Measurements from ENCODE around the gene TMEM259. TPM values are rescaled to one million over a fixed set of nuclear protein-coding genes. Genes with fewer than 3 reads are reported as not detected.
A peak's percentile ranks its signal among the peaks of the same experiment; 100 is the strongest.

The TMEM259 gene
- total and polyA plus RNA-seq, 9 of the 15 experiments (the other 6 are each of a cell fraction or from before 2014, with no cell fraction given), result 0.52 to 231 (median 63.6) TPM

DNA sequence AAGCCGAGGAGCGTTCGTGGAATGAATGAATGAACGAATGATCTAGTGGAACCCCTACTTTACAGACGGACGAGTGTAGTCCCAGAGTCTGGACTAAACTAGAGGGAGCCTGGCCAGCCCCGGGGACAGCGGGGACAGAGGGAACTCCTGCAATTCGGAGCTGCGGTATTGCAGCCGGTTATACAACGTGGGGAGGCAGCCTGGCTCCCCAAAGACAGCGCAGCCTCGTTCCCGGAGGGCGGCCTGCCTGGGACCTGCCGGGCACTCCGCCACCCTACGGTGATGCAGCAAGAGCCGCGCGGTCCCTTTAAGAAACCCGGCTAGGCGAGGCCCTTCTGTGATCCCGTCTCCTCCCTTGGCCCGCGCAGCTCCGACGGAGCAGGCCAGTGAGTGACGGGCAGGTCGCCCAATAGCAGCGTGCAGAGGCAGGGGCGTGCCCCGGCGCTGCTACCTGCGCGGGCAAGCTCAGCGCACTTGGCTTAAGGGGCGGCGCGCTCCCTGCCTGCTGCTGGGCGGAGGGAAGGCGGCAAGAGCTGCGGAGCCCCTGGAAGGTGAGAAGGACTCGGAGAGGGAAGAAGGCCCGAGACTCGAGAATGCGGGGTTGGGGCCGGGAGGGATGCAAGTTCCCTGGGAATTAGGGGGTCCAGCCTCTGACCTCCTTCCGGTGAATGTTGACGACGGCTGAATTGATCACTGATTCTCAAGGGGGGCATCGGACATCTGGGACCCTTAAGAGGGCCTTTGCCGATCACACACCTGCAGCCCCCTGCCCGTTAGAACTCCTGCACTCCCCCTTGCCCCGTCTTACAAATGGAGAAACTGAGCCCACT lies 18.9 kb upstream of the TMEM259 start, which contains the start of gene ABCA7 (continued):
- TF ChIP-seq, protein P1, sequence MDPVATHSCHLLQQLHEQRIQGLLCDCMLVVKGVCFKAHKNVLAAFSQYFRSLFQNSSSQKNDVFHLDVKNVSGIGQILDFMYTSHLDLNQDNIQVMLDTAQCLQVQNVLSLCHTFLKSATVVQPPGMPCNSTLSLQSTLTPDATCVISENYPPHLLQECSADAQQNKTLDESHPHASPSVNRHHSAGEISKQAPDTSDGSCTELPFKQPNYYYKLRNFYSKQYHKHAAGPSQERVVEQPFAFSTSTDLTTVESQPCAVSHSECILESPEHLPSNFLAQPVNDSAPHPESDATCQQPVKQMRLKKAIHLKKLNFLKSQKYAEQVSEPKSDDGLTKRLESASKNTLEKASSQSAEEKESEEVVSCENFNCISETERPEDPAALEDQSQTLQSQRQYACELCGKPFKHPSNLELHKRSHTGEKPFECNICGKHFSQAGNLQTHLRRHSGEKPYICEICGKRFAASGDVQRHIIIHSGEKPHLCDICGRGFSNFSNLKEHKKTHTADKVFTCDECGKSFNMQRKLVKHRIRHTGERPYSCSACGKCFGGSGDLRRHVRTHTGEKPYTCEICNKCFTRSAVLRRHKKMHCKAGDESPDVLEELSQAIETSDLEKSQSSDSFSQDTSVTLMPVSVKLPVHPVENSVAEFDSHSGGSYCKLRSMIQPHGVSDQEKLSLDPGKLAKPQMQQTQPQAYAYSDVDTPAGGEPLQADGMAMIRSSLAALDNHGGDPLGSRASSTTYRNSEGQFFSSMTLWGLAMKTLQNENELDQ (CRISPR knock-in tag; IDR thresholded peaks at IDR 0.05; ENCODE audit: borderline replicate concordance), result no peak
- TF ChIP-seq FOSL1 (tag; conservative IDR thresholded peaks at IDR 0.05), result no peak
- TF ChIP-seq ESRRA (IDR thresholded peaks at IDR 0.05; ENCODE audit: borderline replicate concordance, low read depth), result peak; percentile 54; the same call in 1 of the 2 replicates
- TF ChIP-seq NFE2L1 (tag; IDR thresholded peaks at IDR 0.05; ENCODE audit: borderline replicate concordance, low read depth), result no peak
- TF ChIP-seq TARDBP (IDR thresholded peaks at IDR 0.05), result no peak; the same call in 1 of the 2 replicates
- no peak for TF ChIP-seq GTF2F1 (IDR thresholded peaks at IDR 0.05; ENCODE audit: low read depth, low read length)
- TF ChIP-seq, protein P2, sequence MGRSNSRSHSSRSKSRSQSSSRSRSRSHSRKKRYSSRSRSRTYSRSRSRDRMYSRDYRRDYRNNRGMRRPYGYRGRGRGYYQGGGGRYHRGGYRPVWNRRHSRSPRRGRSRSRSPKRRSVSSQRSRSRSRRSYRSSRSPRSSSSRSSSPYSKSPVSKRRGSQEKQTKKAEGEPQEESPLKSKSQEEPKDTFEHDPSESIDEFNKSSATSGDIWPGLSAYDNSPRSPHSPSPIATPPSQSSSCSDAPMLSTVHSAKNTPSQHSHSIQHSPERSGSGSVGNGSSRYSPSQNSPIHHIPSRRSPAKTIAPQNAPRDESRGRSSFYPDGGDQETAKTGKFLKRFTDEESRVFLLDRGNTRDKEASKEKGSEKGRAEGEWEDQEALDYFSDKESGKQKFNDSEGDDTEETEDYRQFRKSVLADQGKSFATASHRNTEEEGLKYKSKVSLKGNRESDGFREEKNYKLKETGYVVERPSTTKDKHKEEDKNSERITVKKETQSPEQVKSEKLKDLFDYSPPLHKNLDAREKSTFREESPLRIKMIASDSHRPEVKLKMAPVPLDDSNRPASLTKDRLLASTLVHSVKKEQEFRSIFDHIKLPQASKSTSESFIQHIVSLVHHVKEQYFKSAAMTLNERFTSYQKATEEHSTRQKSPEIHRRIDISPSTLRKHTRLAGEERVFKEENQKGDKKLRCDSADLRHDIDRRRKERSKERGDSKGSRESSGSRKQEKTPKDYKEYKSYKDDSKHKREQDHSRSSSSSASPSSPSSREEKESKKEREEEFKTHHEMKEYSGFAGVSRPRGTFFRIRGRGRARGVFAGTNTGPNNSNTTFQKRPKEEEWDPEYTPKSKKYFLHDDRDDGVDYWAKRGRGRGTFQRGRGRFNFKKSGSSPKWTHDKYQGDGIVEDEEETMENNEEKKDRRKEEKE (IDR thresholded peaks at IDR 0.05; ENCODE audit: borderline replicate concordance in 1 of 2, control insufficient read depth in 1 of 2, low read depth in 2 of 2, low read length in 1 of 2), result no peak
- TF ChIP-seq BRCA1 (IDR thresholded peaks at IDR 0.05), result no peak
- TF ChIP-seq BRCA1 (CRISPR knock-in tag; IDR thresholded peaks at IDR 0.05), result no peak
- TF ChIP-seq, protein P3, sequence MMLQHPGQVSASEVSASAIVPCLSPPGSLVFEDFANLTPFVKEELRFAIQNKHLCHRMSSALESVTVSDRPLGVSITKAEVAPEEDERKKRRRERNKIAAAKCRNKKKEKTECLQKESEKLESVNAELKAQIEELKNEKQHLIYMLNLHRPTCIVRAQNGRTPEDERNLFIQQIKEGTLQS (IDR thresholded peaks at IDR 0.05), result no peak
- TF ChIP-seq, protein P3 (CRISPR knock-in tag; conservative IDR thresholded peaks at IDR 0.05), result no peak
- no peak for TF ChIP-seq KHSRP (IDR thresholded peaks at IDR 0.05)
- TF ChIP-seq SRSF1 (IDR thresholded peaks at IDR 0.05; ENCODE audit: low read depth, low read length), result no peak
- no peak for TF ChIP-seq ZNF551 (CRISPR knock-in tag; IDR thresholded peaks at IDR 0.05)
- TF ChIP-seq, protein P4, sequence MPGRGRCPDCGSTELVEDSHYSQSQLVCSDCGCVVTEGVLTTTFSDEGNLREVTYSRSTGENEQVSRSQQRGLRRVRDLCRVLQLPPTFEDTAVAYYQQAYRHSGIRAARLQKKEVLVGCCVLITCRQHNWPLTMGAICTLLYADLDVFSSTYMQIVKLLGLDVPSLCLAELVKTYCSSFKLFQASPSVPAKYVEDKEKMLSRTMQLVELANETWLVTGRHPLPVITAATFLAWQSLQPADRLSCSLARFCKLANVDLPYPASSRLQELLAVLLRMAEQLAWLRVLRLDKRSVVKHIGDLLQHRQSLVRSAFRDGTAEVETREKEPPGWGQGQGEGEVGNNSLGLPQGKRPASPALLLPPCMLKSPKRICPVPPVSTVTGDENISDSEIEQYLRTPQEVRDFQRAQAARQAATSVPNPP (IDR thresholded peaks at IDR 0.05; ENCODE audit: borderline replicate concordance, insufficient read depth, insufficient read length), result no peak
- no peak for TF ChIP-seq HCFC1 (IDR thresholded peaks at IDR 0.05; ENCODE audit: low read depth, low read length)
- TF ChIP-seq NR2F6 (CRISPR knock-in tag; IDR thresholded peaks at IDR 0.05), result no peak
- TF ChIP-seq POLR2AphosphoS2 (IDR thresholded peaks at IDR 0.05; ENCODE audit: low read length), result no peak
- peak in 1 of 2 experiments; percentile 60; a peak in 1 of 4 replicates for TF ChIP-seq NONO (IDR thresholded peaks at IDR 0.05; ENCODE audit: low read depth in 2 of 2, low read length in 1 of 2)
- no peak for TF ChIP-seq ZNF75A (CRISPR knock-in tag; IDR thresholded peaks at IDR 0.05)
- no peak for TF ChIP-seq ZNF584 (CRISPR knock-in tag; IDR thresholded peaks at IDR 0.05; ENCODE audit: low read depth)
